H1 (cell line): ENCODE results near the gene CIB4. TPM values are rescaled to one million over a fixed set of nuclear protein-coding genes. Genes with fewer than 3 reads are reported as not detected.

ENCODE experiments used
- CTCF ChIA-PET: fragments of 300-600 bp; sonication (Branson Sonifier 250); formaldehyde crosslinking; loops from one replicate; lab custom pipeline; 2021; ENCODE audit not compliant: partially characterized antibody; lab: Charles Lee
- POLR2A ChIA-PET: fragments of 300-600 bp; sonication (Branson Sonifier 250); formaldehyde crosslinking; loops from one replicate; lab custom pipeline; 2021; ENCODE audit warnings: inconsistent platforms; ENCODE audit not compliant: partially characterized antibody; lab: Charles Lee
- DNase-seq, 2 experiments: peaks; one replicate each; pipeline versions ENCODE4 v3.0.0 to v3.0.0-alpha.2; 2010 to 2022; ENCODE audit warnings: low spot score in 2 of 2, low read depth in 1 of 2, mixed read lengths in 1 of 2
- FAIRE-seq: peaks from 2 replicates; lab custom pipeline; 2011; peaks lifted over from hg19 to GRCh38; lab: Jason Lieb, UNC
- H2AFZ ChIP-seq: 2 replicates; pipeline ENCODE4 v1.8.1; 2012; ENCODE audit warnings: low read length, inconsistent platforms
- H2AK5ac ChIP-seq: 2 replicates; pipeline ENCODE4 v1.6.1; 2013; ENCODE audit warnings: low read depth, low read length
- H2BK120ac ChIP-seq: replicated peaks from 2 replicates; pipeline ENCODE3; 2013; ENCODE audit warnings: low read depth, low read length, inconsistent platforms
- H2BK12ac ChIP-seq: 2 replicates; pipeline ENCODE4 v1.6.1; 2013; ENCODE audit warnings: low read depth, low read length
- H2BK15ac ChIP-seq: 2 replicates; pipeline ENCODE4 v1.6.1; 2013; ENCODE audit warnings: low read length
- H2BK20ac ChIP-seq: 2 replicates; pipeline ENCODE4 v1.6.1; 2013; ENCODE audit warnings: low read length
- H2BK5ac ChIP-seq: 2 replicates; pipeline ENCODE4 v1.6.1; 2013; ENCODE audit warnings: low read depth, low read length
- H3K14ac ChIP-seq: 2 replicates; pipeline ENCODE4 v1.6.1; 2013; ENCODE audit warnings: inconsistent platforms; ENCODE audit not compliant: insufficient read length
- H3K18ac ChIP-seq: 2 replicates; pipeline ENCODE4 v1.6.1; 2013; ENCODE audit warnings: low read length; ENCODE audit errors: extremely low read depth
- H3K23ac ChIP-seq: 2 replicates; pipeline ENCODE4 v1.6.1; 2013; ENCODE audit warnings: inconsistent platforms; ENCODE audit not compliant: insufficient read length
- H3K23me2 ChIP-seq: 2 replicates; pipeline ENCODE4 v1.6.1; 2013; ENCODE audit warnings: low read depth, low read length
- H3K27ac ChIP-seq: 2 replicates; pipeline ENCODE4 v1.6.1; 2011; ENCODE audit warnings: low read depth, low read length, inconsistent platforms
- H3K27me3 ChIP-seq, 4 experiments: replicated peaks in 1 of 4; 1 replicate in 1 of 4; 2 replicates in 3 of 4; pipeline versions ENCODE4 v1.6.1 to v1.8.1; 2011 to 2013; ENCODE audit warnings: low read length in 3 of 4, mild to moderate bottlenecking in 3 of 4, inconsistent platforms in 2 of 4, mixed read lengths in 2 of 4, moderate library complexity in 1 of 4; ENCODE audit not compliant: control insufficient read depth in 3 of 4, insufficient read depth in 3 of 4; ENCODE audit errors: extremely low read depth in 1 of 4
- H3K36me3 ChIP-seq, 4 experiments: 2 replicates each; pipeline versions ENCODE4 v1.6.1 to v1.8.1; 2011 to 2013; ENCODE audit warnings: mild to moderate bottlenecking in 4 of 4, low read length in 3 of 4, moderate library complexity in 2 of 4, control low read depth in 1 of 4, inconsistent platforms in 1 of 4; ENCODE audit not compliant: insufficient read depth in 4 of 4, control insufficient read depth in 2 of 4
- H3K4ac ChIP-seq: replicated peaks from 2 replicates; pipeline ENCODE3; 2013; ENCODE audit warnings: low read length, low read depth, mixed read lengths, inconsistent platforms; ENCODE audit not compliant: insufficient read length
- H3K4me1 ChIP-seq, 4 experiments: replicated peaks in 1 of 4; 1 replicate in 1 of 4; 2 replicates in 3 of 4; pipeline versions ENCODE4 v1.6.1 to v1.8.1; 2011 to 2013; ENCODE audit warnings: low read length in 3 of 4, inconsistent platforms in 2 of 4, mixed read lengths in 1 of 4; ENCODE audit not compliant: insufficient read depth in 4 of 4, control insufficient read depth in 3 of 4
- H3K4me2 ChIP-seq, 2 experiments: 2 replicates each; pipeline versions ENCODE4 v1.6.1 to v1.8.1; 2011 to 2013; ENCODE audit warnings: low read depth in 2 of 2, low read length in 2 of 2, control low read depth in 1 of 2, inconsistent platforms in 1 of 2, mild to moderate bottlenecking in 1 of 2; ENCODE audit not compliant: insufficient read depth in 1 of 2
- H3K4me3 ChIP-seq, 4 experiments: fragments of 200-600, 300-600 bp in 1 of 4; sonication (generic), shearing (Covaris generic), sonication (Bioruptor Twin) in 1 of 4; 2 replicates each; pipeline versions ENCODE4 v1.5.1 to v1.8.1; 2011 to 2016; ENCODE audit warnings: low read length in 4 of 4, low read depth in 3 of 4, control low read depth in 2 of 4, inconsistent platforms in 2 of 4, mild to moderate bottlenecking in 2 of 4, mixed read lengths in 1 of 4, moderate library complexity in 1 of 4; ENCODE audit not compliant: insufficient read depth in 2 of 4; ENCODE audit errors: extremely low read depth in 1 of 4
- H3K56ac ChIP-seq: replicated peaks from 2 replicates; pipeline ENCODE3; 2013; ENCODE audit warnings: low read depth, mild to moderate bottlenecking, mixed read lengths, low read length, inconsistent platforms; ENCODE audit not compliant: insufficient read length
- H3K79me1 ChIP-seq: 2 replicates; pipeline ENCODE4 v1.6.1; 2013; ENCODE audit warnings: low read depth, low read length, control low read depth
- H3K79me2 ChIP-seq, 2 experiments: 2 replicates each; pipeline versions ENCODE4 v1.6.1 to v1.8.1; 2012 to 2013; ENCODE audit warnings: low read length in 2 of 2, mild to moderate bottlenecking in 2 of 2, inconsistent platforms in 1 of 2; ENCODE audit not compliant: insufficient read depth in 2 of 2, control insufficient read depth in 1 of 2
- H3K9ac ChIP-seq, 4 experiments: replicated peaks in 1 of 4; 1 replicate in 1 of 4; 2 replicates in 3 of 4; pipeline versions ENCODE4 v1.6.1 to v1.8.1; 2011 to 2013; ENCODE audit warnings: low read depth in 3 of 4, low read length in 3 of 4, control low read depth in 2 of 4, mild to moderate bottlenecking in 2 of 4, moderate library complexity in 2 of 4, inconsistent platforms in 1 of 4; ENCODE audit errors: extremely low read depth in 1 of 4
- H3K9me3 ChIP-seq, 2 experiments: 2 replicates each; pipeline versions ENCODE4 v1.6.1 to v1.8.1; 2012 to 2013; ENCODE audit warnings: mild to moderate bottlenecking in 2 of 2, moderate library complexity in 2 of 2, control low read depth in 1 of 2, inconsistent platforms in 1 of 2, low read depth in 1 of 2, low read length in 1 of 2, mixed read lengths in 1 of 2; ENCODE audit not compliant: insufficient read depth in 2 of 2
- H4K20me1 ChIP-seq, 2 experiments: replicated peaks in 1 of 2; 2 replicates each; pipeline versions ENCODE3 to v1.8.1; 2011 to 2013; ENCODE audit warnings: inconsistent platforms in 2 of 2, low read length in 2 of 2, mild to moderate bottlenecking in 1 of 2; ENCODE audit not compliant: insufficient read depth in 2 of 2, control insufficient read depth in 1 of 2
- H4K5ac ChIP-seq: 2 replicates; pipeline ENCODE4 v1.6.1; 2013; ENCODE audit warnings: low read length, low read depth, mixed read lengths, inconsistent platforms; ENCODE audit not compliant: insufficient read length
- H4K8ac ChIP-seq: 2 replicates; pipeline ENCODE4 v1.8.0; 2013; ENCODE audit warnings: mild to moderate bottlenecking, moderate library complexity, low read length, inconsistent platforms; ENCODE audit not compliant: insufficient read depth; ENCODE audit errors: extremely low read depth
- H4K91ac ChIP-seq: replicated peaks from 2 replicates; pipeline ENCODE3; 2013; ENCODE audit warnings: low read length, mixed read lengths, inconsistent platforms; ENCODE audit not compliant: insufficient read length
- BCL11A ChIP-seq, 2 experiments: IDR thresholded peaks; one replicate each; pipeline ENCODE4 v1.6.1; 2011; ENCODE audit warnings: low read depth in 2 of 2, low read length in 2 of 2, mild to moderate bottlenecking in 2 of 2
- CREB1 ChIP-seq: IDR thresholded peaks from 2 replicates; pipeline ENCODE4 v1.6.1; 2012; ENCODE audit warnings: inconsistent platforms
- KDM1A ChIP-seq: fragments of 200-600, 300-600 bp; sonication (generic); IDR thresholded peaks from 2 replicates; pipeline ENCODE4 v1.7.1; 2016; ENCODE audit warnings: mild to moderate bottlenecking, low read length, borderline replicate concordance
- POLR2AphosphoS5 ChIP-seq: IDR thresholded peaks from 2 replicates; pipeline ENCODE4 v1.6.1; 2011; ENCODE audit warnings: low read depth, low read length
- RBBP5 ChIP-seq: IDR thresholded peaks from 2 replicates; pipeline ENCODE4 v1.7.1; 2012; ENCODE audit warnings: low read depth, mild to moderate bottlenecking, inconsistent platforms, low read length, moderate library complexity, borderline replicate concordance
- SP2 ChIP-seq: IDR thresholded peaks from 2 replicates; pipeline ENCODE4 v1.6.1; 2012; ENCODE audit warnings: mild to moderate bottlenecking, low read length, inconsistent platforms
- WGBS, 2 experiments: shearing (Covaris generic) in 1 of 2; methylation state at CpG; one replicate each; pipeline versions ENCODE4 v1.1.6 to v1.1.7; 2013 to 2015; ENCODE audit warnings: low lambda C conversion rate in 2 of 2, mixed read lengths in 2 of 2, inconsistent platforms in 1 of 2, low coverage in 1 of 2, missing lambda C conversion rate in 1 of 2; ENCODE audit not compliant: insufficient replicate concordance in 2 of 2, insufficient coverage in 1 of 2, insufficient read length in 1 of 2; ENCODE audit errors: extremely low coverage in 1 of 2, missing lambda C conversion rate in 1 of 2; 5-methylcytosine and 5-hydroxymethylcytosine counted together
- polyA plus RNA-seq, 7 experiments: library from polyadenylated mRNA; depleted of rRNA in 3 of 7; stranded (reverse) in 5 of 7; unstranded in 2 of 7; fragments of >200 nt in 5 of 7; fragments of 200-250 nt in 2 of 7; gene quantifications; 1 replicate in 5 of 7; 2 replicates in 1 of 7; 4 replicates in 1 of 7; pipeline versions ENCODE4 v1.2.1 to v1.2.3, GENCODE V29; 2011 to 2013; ENCODE audit warnings: missing spikeins in 2 of 7, mixed read lengths in 2 of 7
- total RNA-seq: library from RNA; stranded (reverse); fragmentation: NEBNext Ultra II Directional; extraction: Animal tissue kit (Norgen Biotek cat#: 25700); gene quantifications from 2 replicates; pipeline ENCODE4 v1.2.1, GENCODE V29; 2021

CIB4 gene
- total and polyA plus RNA-seq, 2 of the 8 experiments (the other 6 are each of a cell fraction or from before 2014, with no cell fraction given) = not detected

DNA sequence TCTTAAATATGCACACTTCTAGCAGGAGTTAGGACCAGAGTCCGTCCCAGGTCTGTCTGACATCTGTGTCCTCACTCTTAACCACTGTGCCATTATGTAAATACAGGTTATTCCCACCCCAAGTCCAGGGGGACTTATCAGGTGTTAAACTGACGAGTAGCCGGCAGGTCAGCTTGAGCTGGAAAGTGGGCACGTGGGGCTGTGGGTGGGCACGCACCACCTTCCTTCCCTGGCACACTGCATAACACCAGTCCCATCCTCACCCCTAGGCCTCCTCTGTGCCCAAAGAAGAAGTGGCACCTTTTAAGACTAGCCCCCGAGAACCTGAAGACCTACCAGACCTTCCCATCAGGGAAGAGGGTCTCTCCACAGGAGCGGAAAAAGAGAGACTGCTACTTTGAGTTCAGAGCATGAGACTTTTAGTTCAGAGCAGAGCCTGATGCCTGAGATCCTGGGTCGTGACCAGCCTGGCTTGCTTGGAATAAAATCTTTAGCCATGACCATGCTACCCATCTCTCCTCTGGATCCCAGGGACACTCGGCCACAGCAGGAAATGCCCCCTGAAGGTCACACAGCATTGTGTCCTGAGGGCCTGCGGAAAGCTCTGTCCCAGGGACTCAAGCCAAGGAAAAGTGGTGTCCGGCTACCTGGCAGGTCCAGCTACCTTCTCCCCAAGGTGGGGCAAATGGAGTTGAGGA lies 62.0 kb downstream of the CIB4 start:
- no peak overlapping the region for H3K4me3 ChIP-seq
- H2BK12ac ChIP-seq = no peak overlapping the region
- H3K56ac ChIP-seq = no peak overlapping the region
- H4K91ac ChIP-seq = no peak overlapping the region
- H2BK15ac ChIP-seq = no peak overlapping the region
- no peaks in the 10 kb centered on the region for H3K79me1 ChIP-seq
- H3K18ac ChIP-seq = no peak overlapping the region
- no peak overlapping the region for H2BK20ac ChIP-seq
- no peak overlapping the region for H4K5ac ChIP-seq
- no peak overlapping the region for H2BK120ac ChIP-seq
- 0 out of 2 replicates have a peak overlapping the region, but pooled peaks have one; percentile 1 for H4K8ac ChIP-seq
- FAIRE-seq = no peak
- no peak for DNase-seq
- H2AFZ ChIP-seq = no peak overlapping the region
- H3K23me2 ChIP-seq = no peaks in the 10 kb centered on the region
- H3K27me3 ChIP-seq = peaks cover 0 to 2% (median under 1%) of the 10 kb centered on the region in 4 experiments; a peak in 3 of 7 replicates
- H2BK5ac ChIP-seq = no peak overlapping the region
- no peak overlapping the region for H3K4ac ChIP-seq
- CTCF ChIA-PET = interaction anchor here (0.9 to 10.9 kb wide), 15 partner anchors 13 to 166 kb away, joined by 3 to 159 read pairs (median 8); a partner anchor contains a TSS
- POLR2A ChIA-PET = no interaction called here
- H3K4me2 ChIP-seq = no peak overlapping the region
- no peak overlapping the region for H3K23ac ChIP-seq
- H3K4me1 ChIP-seq = peaks cover 0 to 3% (median 1%) of the 10 kb centered on the region in 4 experiments; a peak in 2 of 7 replicates
- no peaks in the 10 kb centered on the region for H3K36me3 ChIP-seq
- WGBS, 2 experiments = 88% methylated on average over 11 of the region's 11 CpGs; no CpG with 5 or more reads in 1 of the 2 experiments
- no peak overlapping the region for H3K14ac ChIP-seq
- H3K27ac ChIP-seq = no peak overlapping the region
- H3K79me2 ChIP-seq = no peaks in the 10 kb centered on the region
- no peak overlapping the region for H3K9ac ChIP-seq
- no peaks in the 10 kb centered on the region for H4K20me1 ChIP-seq
- H2AK5ac ChIP-seq = no peak overlapping the region
- H3K9me3 ChIP-seq = no peaks in the 10 kb centered on the region
- TF ChIP-seq CREB1 (no peak), RBBP5 (no peak), BCL11A (IDR thresholded peaks at IDR 0.05; ENCODE audit: low read depth in 2 of 2, low read length in 2 of 2) (no peak), SP2 (no peak), KDM1A (no peak), POLR2AphosphoS5 (no peak)
